Skin epidermis (tissue), 12 donors: Measurements from ENCODE around the gene CFAP58.

Experiments
- H3K27ac ChIP-seq, 21 experiments: fragments of 200-600 bp; sonication (generic) in 11 of 21; one replicate each; pipeline ENCODE4 v1.5.0; 2020; ENCODE audit warnings: mild to moderate bottlenecking in 3 of 21, inconsistent platforms in 2 of 21, moderate library complexity in 2 of 21
- H3K4me3 ChIP-seq, 7 experiments: fragments of 200-600 bp; sonication (generic) in 2 of 7; one replicate each; pipeline ENCODE4 v1.5.0; 2020; ENCODE audit warnings: inconsistent platforms in 2 of 7, mild to moderate bottlenecking in 2 of 7, moderate library complexity in 1 of 7

Gene CFAP58

GRCh38 chr10:104333032-104333727 lies 20.5 kb upstream of the CFAP58 start:
- Histone ChIP-seq H3K27ac (peak overlapping the region in 10 of 21 experiments; percentile 13 to 99 (median 44)), H3K4me3 (no peak overlapping the region)

GRCh38 chr10:104333728-104334373 lies 19.8 kb upstream of the CFAP58 start:
- Histone ChIP-seq H3K4me3 (no peak overlapping the region), H3K27ac (peak overlapping the region in 13 of 21 experiments; percentile 13 to 99 (median 94))

- no peak overlapping the region for H3K4me3 ChIP-seq
- peak overlapping the region in 15 of 21 experiments; percentile 0 to 99 (median 97) for H3K27ac ChIP-seq
These were observed 19.1 kb upstream of the CFAP58 start for GRCh38 chr10:104334561-104334960.

- Histone ChIP-seq H3K27ac (peak overlapping the region; percentile 0 to 99 (median 95)), H3K4me3 (peak overlapping the region in 1 of 7 experiments; percentile 87)
These were observed 18.5 kb upstream of the CFAP58 start for GRCh38 chr10:104334965-104335650.

GRCh38 chr10:104336821-104337467 lies 16.7 kb upstream of the CFAP58 start:
- Histone ChIP-seq H3K4me3 (peak overlapping the region; percentile 62 to 97 (median 81)), H3K27ac (peak overlapping the region; percentile 81 to 99 (median 95))

GRCh38 chr10:104337521-104337984 lies 16.1 kb upstream of the CFAP58 start:
- peak overlapping the region; percentile 62 to 97 (median 81) for H3K4me3 ChIP-seq
- H3K27ac ChIP-seq = peak overlapping the region; percentile 81 to 99 (median 95)

- peak within 1 kb of the TSS; percentile 81 to 99 (median 95) for H3K27ac ChIP-seq
- H3K4me3 ChIP-seq = peak within 1 kb of the TSS; percentile 62 to 97 (median 81)
These were observed 15.5 kb upstream of the CFAP58 start, which contains the start of gene ITPRIP for GRCh38 chr10:104337985-104338735. ITPRIP (minus strand) TSS chr10:104338465; CDS start chr10:104316051, 22,414 bp downstream.

- Histone ChIP-seq H3K27ac (peak overlapping the region in 19 of 21 experiments; percentile 38 to 99 (median 95)), H3K4me3 (peak overlapping the region; percentile 62 to 97 (median 81))
These were observed 14.0 kb upstream of the CFAP58 start for GRCh38 chr10:104339469-104340110.

GRCh38 chr10:104340111-104340526 lies 13.5 kb upstream of the CFAP58 start:
- peak overlapping the region in 1 of 7 experiments; percentile 62 for H3K4me3 ChIP-seq
- H3K27ac ChIP-seq = peak overlapping the region in 11 of 21 experiments; percentile 91 to 99 (median 97)

- no peak overlapping the region for H3K4me3 ChIP-seq
These were observed 13.0 kb upstream of the CFAP58 start for GRCh38 chr10:104340641-104341040.

GRCh38 chr10:104342941-104343411 lies 10.7 kb upstream of the CFAP58 start:
- no peak overlapping the region for H3K27ac ChIP-seq

More at GRCh38 chr10:104340641-104341040, 13.0 kb upstream of the CFAP58 start:
- H3K27ac ChIP-seq = peak overlapping the region in 7 of 21 experiments; percentile 23 to 98 (median 94)

GRCh38 chr10:104344219-104344618 lies 9.4 kb upstream of the CFAP58 start:
- H3K4me3 ChIP-seq = no peak overlapping the region
- H3K27ac ChIP-seq = no peak overlapping the region

More at GRCh38 chr10:104342941-104343411, 10.7 kb upstream of the CFAP58 start:
- H3K4me3 ChIP-seq = no peak overlapping the region

GRCh38 chr10:104345515-104345914 lies 8.1 kb upstream of the CFAP58 start:
- H3K27ac ChIP-seq = peak overlapping the region in 1 of 21 experiments; percentile 2

GRCh38 chr10:104345941-104346340 lies 7.7 kb upstream of the CFAP58 start:
- Histone ChIP-seq H3K4me3 (no peak overlapping the region), H3K27ac (peak overlapping the region in 1 of 21 experiments; percentile 2)

More at GRCh38 chr10:104345515-104345914, 8.1 kb upstream of the CFAP58 start:
- no peak overlapping the region for H3K4me3 ChIP-seq

- H3K27ac ChIP-seq = peak overlapping the region in 3 of 21 experiments; percentile 1 to 23 (median 10)
- H3K4me3 ChIP-seq = no peak overlapping the region
These were observed 6.2 kb upstream of the CFAP58 start for GRCh38 chr10:104347295-104348045.

- Histone ChIP-seq H3K4me3 (no peak overlapping the region), H3K27ac (peak overlapping the region in 6 of 21 experiments; percentile 17 to 76 (median 71))
These were observed 5.0 kb upstream of the CFAP58 start for GRCh38 chr10:104348601-104349000.

- H3K4me3 ChIP-seq = peak overlapping the region in 1 of 7 experiments; percentile 6
- peak overlapping the region in 19 of 21 experiments; percentile 4 to 78 (median 67) for H3K27ac ChIP-seq
These were observed 4.0 kb upstream of the CFAP58 start for GRCh38 chr10:104349623-104350126.
